Activated CD4-positive, alpha-beta T cell treated with anti-CD3 and anti-CD28 coated beads, Interleukin-2, amount 50 U/mL, for 1 hour (primary cell): ENCODE measurements around the gene YAP1.

ENCODE experiments used
- DNase-seq: peaks from one replicate; pipeline ENCODE4 v3.0.0-alpha.2; 2020

YAP1 gene

GRCh38 chr11:102202972-102203371 lies 92.7 kb downstream of the YAP1 start:
- DNase-seq, result no peak

GRCh38 chr11:102204174-102204573 lies 93.9 kb downstream of the YAP1 start:
- DNase-seq, result no peak

- no peak for DNase-seq
Observed at GRCh38 chr11:102205805-102206204, 95.6 kb downstream of the YAP1 start.

GRCh38 chr11:102208835-102209234 lies 98.6 kb downstream of the YAP1 start:
- DNase-seq, result no peak

- no peak for DNase-seq
Observed at GRCh38 chr11:102214623-102215022, 104.4 kb downstream of the YAP1 start.

- no peak for DNase-seq
Observed at GRCh38 chr11:102216433-102217075, 106.3 kb downstream of the YAP1 start.

- DNase-seq, result no peak
Observed at GRCh38 chr11:102220728-102221467, 110.7 kb downstream of the YAP1 start.

GRCh38 chr11:102223859-102224258 lies 113.6 kb downstream of the YAP1 start:
- DNase-seq, result no peak

- DNase-seq, result no peak
Observed at GRCh38 chr11:102225689-102226568, 115.7 kb downstream of the YAP1 start.

- no peak for DNase-seq
Observed at GRCh38 chr11:102226702-102227490, 116.6 kb downstream of the YAP1 start.

- no peak for DNase-seq
Observed at GRCh38 chr11:102229510-102230123, 119.4 kb downstream of the YAP1 start.

- DNase-seq, result no peak
Observed at GRCh38 chr11:102230186-102230585, 119.9 kb downstream of the YAP1 start.

GRCh38 chr11:102230911-102231310 lies 120.7 kb downstream of the YAP1 start:
- no peak for DNase-seq

- no peak for DNase-seq
Observed at GRCh38 chr11:102234779-102235439, 124.7 kb downstream of the YAP1 start.

- no peak for DNase-seq
Observed at GRCh38 chr11:102237096-102237735, 127.0 kb downstream of the YAP1 start.

GRCh38 chr11:102238391-102238821 lies 128.2 kb downstream of the YAP1 start:
- DNase-seq, result no peak

- DNase-seq, result no peak
Observed at GRCh38 chr11:102239448-102239847, 129.2 kb downstream of the YAP1 start.

- DNase-seq, result no peak
Observed at GRCh38 chr11:102239911-102240310, 129.7 kb downstream of the YAP1 start.

GRCh38 chr11:102240502-102240901 lies 130.3 kb downstream of the YAP1 start:
- DNase-seq, result no peak

- DNase-seq, result no peak
Observed at GRCh38 chr11:102241026-102241425, 130.8 kb downstream of the YAP1 start.

GRCh38 chr11:102243399-102243884 lies 133.2 kb downstream of the YAP1 start:
- no peak for DNase-seq
